ENCODE data around the gene SLC44A1.
A peak's percentile ranks its signal among the peaks of the same experiment; 100 is the strongest.

The SLC44A1 gene

GRCh38 chr9:105302728-105303127 is 58.3 kb downstream of the SLC44A1 start:
- DNase-seq (ENCODE audit: low read depth), result no peak

DNA sequence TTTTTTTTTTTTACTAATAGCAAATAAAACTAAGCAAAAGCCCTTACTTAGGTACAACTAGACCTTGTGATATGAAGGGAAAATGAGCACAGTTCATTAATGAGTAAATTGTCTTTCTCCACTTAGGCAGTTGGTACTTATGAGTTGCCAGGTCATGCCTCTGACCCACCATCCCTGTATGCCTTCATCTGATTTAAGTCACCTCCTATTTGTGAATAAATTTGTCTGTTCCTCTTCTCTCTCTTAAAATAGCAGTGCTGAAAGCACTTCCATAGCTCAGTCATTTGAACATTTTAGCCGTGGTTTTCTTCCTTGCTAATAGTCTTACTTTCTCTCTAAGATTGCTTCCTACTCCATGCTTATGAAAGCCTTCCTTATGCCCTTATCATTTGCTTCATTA is 61.4 kb downstream of the SLC44A1 start:
- DNase-seq (ENCODE audit: low read depth), result no peak

- no peak for DNase-seq (ENCODE audit: low read depth)
Observed at GRCh38 chr9:105306351-105307140, 62.1 kb downstream of the SLC44A1 start.

DNA sequence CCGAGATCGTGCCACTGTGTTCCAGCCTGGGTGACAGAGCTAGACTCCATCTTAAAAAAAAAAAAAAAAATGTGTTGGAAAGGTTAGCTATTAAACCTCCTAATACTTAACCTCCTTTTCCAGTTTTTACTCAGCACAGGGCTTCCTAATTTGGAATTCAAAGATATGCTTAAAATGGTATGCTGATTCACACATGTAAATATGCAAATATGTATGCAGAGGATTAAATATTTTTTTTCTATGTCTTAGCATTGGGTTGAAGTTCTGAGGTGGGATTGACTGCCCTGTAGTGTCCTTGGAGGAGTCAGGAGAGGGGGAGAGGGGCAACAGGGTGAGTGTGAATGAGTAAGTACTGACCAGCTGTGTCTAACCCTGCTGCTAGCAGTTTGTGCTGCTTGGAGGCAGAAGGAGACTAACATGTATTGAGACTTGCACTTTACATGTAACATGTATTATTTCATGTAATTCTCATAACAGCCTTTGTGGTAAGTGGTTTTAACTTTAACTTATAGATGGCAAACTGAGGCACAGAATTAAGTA is 63.2 kb downstream of the SLC44A1 start:
- DNase-seq (ENCODE audit: low read depth), result no peak

DNA sequence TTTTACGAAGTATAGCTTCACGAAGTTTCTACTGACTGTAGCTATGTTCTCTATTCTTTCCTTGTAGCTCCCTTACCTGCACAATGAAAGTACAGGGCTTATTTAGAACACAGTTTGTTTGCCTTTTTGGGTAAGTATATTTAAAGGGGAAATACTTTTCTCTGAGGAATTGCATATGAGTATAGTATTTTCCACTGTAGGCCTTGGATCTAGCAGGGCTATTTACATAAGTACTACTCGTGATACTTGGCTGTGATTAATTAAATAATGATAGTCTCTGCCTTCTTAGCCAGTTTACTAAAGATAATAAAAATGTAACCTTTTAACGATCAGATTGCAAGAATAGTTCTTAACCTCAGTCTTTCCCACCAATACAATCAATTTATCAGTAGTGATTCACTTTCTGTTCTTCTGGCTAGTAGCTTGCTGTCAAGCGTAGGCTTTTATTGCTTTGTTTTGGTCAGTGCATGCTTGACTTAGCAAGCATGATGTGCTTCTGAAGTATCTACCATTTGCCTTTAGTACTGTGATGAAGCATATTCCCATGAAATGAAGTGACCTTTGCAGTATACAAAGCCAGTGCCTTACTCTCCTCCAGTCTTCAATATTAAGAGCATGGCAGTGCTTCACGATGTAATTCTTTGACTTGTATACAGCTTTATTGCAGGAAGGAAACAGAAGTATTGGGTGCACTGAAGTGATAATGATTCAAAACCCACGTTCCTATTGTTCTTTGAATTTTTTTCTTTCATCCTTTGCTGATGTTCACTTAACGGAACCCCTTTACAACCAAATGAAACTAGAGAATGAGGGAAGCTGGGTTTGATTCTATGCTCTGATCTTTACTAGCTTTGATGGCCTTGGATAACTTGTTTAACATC is 64.2 kb downstream of the SLC44A1 start:
- no peak for DNase-seq (ENCODE audit: low read depth)

GRCh38 chr9:105309531-105309931 is 65.1 kb downstream of the SLC44A1 start:
- no peak for DNase-seq (ENCODE audit: low read depth)

DNA sequence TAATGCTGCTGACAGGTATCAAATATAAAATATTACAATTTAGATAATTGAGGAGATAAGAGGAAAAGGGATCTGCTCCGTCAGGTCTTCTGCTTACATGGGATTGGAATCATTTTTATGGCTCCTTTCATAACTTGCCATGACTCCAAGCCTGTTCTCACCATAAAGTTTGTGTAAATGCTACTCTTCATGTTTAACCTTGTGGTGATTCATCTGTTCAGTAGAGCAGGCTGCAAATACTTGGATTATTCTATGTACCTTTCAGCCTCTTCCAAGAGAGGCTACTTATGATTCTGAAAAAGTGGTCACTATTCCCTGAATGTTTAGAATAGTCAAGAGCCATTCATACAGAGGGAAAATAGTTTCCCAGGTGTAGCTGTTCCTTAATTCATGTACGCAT is 66.9 kb downstream of the SLC44A1 start:
- DNase-seq (ENCODE audit: low read depth), result no peak

GRCh38 chr9:105313238-105313637 is 68.8 kb downstream of the SLC44A1 start:
- DNase-seq (ENCODE audit: low read depth), result no peak

GRCh38 chr9:105316703-105317102 is 72.3 kb downstream of the SLC44A1 start:
- DNase-seq (ENCODE audit: low read depth), result no peak

DNA sequence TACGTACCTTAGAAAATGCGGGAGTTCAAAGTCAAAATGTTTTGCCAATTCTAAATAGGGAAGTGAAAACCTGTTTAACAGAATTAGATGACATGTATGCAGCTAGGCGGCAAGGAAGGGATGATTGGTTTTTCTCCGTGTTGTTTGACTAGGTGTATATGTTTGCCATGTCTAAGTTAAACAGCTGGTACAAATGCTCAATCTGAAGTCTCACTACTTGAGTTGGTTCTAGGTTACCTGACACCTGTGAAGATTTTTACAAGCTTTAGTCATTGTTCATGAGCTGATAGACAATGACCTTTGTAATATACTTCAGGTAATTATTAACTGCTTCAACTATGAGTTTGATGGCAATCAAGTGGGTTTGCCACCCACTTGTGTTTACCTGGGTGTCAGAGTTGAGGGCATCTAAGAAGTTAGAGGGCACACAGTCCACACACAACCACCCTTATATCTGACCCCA is 74.3 kb downstream of the SLC44A1 start:
- DNase-seq (ENCODE audit: low read depth), result no peak

- DNase-seq (ENCODE audit: low read depth), result no peak
Observed at GRCh38 chr9:105319202-105319813, 74.9 kb downstream of the SLC44A1 start.

DNA sequence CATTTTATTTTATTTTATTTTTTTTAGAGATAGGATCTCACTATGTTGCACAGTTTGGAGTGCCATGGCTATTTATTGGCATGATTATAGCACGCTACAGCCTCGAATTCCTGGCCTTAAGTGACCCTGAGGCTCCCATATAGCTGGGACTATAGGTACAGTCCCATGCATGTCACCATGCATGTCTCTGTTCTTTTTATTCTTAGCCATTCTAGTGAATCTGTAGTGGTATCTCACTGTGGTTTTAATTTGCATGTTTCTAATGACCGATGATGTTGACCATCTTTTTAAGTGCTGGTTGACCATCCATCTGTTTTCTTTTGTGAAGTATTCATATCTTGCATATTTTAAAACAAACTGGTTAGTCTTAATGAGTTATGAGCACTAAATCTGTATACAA is 76.1 kb downstream of the SLC44A1 start:
- no peak for DNase-seq (ENCODE audit: low read depth)

GRCh38 chr9:105328296-105328695 is 83.8 kb downstream of the SLC44A1 start:
- DNase-seq (ENCODE audit: low read depth), result no peak

DNA sequence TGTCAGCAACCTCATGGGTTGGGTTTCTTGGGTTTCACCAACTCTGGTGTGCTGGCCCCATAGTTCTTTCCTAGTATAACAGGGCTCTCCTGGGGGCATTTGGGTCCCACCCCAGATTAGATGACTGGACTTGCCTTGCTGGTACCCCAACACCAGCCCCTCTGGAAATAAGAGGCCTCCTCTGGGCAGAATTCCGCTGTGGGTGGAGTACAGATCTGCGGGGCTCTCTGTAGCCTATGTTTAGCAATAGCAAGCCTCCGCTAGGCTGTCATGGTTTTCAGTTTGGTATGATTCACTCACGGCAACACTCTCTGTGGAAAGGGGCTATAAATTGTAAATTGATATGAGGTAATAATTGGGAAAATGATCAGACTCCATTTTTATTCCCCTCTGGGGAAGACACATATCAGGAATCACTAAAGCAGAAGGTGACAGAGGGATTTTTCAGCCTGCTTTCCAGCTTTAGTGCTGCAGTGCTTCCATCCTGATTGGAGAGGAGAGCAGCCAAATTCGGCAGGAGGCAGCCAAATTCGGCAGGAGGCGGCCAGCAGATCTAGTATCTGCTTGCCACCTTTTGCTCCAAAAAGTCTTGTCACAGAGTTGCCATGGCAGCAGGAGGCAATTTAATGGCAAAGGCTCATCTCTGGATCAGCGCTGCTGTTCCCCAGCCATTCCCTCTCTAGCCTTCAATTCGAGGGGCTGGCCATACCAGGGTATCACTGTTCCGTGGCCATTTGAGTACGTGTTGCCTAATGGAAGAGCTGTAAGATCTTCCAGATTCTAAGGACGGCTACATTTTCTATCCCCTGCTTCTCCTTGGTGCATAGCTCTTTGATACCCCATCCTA is 84.6 kb downstream of the SLC44A1 start:
- DNase-seq (ENCODE audit: low read depth), result no peak

GRCh38 chr9:105329719-105330062 is 85.2 kb downstream of the SLC44A1 start:
- DNase-seq (ENCODE audit: low read depth), result no peak

- DNase-seq (ENCODE audit: low read depth), result no peak
Observed at GRCh38 chr9:105330201-105330600, 85.8 kb downstream of the SLC44A1 start.

GRCh38 chr9:105330755-105331154 is 86.3 kb downstream of the SLC44A1 start:
- no peak for DNase-seq (ENCODE audit: low read depth)

- DNase-seq (ENCODE audit: low read depth), result no peak
Observed at GRCh38 chr9:105331160-105331559, 86.7 kb downstream of the SLC44A1 start.

DNA sequence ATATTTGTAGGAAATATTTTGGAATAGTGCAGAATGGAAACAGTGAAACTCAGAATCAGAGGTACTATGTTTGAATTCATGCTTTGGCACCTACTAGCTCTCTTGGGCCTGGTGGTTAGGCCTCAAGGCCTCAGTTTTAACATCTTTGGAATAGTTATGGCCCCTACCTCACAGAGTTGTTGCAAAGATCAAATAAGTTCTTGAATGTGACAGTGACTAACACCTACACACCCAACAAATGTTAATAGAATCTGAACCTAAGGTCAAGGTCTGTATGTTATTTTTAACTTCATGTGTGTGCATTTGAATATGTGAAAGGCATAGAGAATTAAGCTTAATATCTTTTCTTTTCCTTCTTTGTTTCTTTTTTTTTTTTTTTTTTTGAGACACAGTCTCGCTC is 87.3 kb downstream of the SLC44A1 start:
- no peak for DNase-seq (ENCODE audit: low read depth)

GRCh38 chr9:105332471-105332870 is 88.0 kb downstream of the SLC44A1 start:
- peak; percentile 27 for DNase-seq (ENCODE audit: low read depth)

GRCh38 chr9:105333076-105333475 is 88.6 kb downstream of the SLC44A1 start:
- no peak for DNase-seq (ENCODE audit: low read depth)

DNA sequence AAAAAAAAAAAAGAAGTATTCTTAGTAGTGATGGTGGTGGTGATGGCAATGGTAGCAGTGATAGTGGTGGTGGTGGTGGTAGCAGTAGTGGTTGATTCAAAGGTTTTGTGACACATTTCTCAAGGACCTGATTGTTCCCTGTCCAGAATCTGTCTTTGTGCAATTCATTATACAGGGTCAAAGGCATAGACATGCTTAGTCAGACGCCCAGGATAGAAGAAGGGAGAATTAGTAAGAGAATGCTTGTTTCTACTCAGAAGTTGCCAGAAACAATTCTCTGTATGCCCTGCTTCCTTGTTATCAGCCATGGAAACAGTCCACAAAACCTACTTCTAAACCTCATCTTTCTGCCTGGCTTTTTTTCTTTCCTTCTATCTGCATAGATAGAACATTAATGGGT is 89.4 kb downstream of the SLC44A1 start:
- DNase-seq (ENCODE audit: low read depth), result no peak
